ENCODE results near the gene NELL1.

GRCh38 chr11:21142007-21142406 is 472.6 kb downstream of the NELL1 start:
- no peak for TF ChIP-seq JUND (IDR thresholded peaks at IDR 0.05)
- no peak for TF ChIP-seq CTCF (IDR thresholded peaks at IDR 0.05)
- no peak for TF ChIP-seq NFIC (IDR thresholded peaks at IDR 0.05; ENCODE audit: borderline replicate concordance)
- TF ChIP-seq TEAD4 (IDR thresholded peaks at IDR 0.05; ENCODE audit: borderline replicate concordance, insufficient read depth), result no peak
- no peak for TF ChIP-seq REST (IDR thresholded peaks at IDR 0.05; ENCODE audit: low read depth, low read length)
- TF ChIP-seq, protein P1, sequence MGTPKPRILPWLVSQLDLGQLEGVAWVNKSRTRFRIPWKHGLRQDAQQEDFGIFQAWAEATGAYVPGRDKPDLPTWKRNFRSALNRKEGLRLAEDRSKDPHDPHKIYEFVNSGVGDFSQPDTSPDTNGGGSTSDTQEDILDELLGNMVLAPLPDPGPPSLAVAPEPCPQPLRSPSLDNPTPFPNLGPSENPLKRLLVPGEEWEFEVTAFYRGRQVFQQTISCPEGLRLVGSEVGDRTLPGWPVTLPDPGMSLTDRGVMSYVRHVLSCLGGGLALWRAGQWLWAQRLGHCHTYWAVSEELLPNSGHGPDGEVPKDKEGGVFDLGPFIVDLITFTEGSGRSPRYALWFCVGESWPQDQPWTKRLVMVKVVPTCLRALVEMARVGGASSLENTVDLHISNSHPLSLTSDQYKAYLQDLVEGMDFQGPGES (IDR thresholded peaks at IDR 0.05; ENCODE audit: low read depth, low read length), result no peak
- no peak for TF ChIP-seq FOXM1 (IDR thresholded peaks at IDR 0.05; ENCODE audit: low read depth)
- no peak for TF ChIP-seq POLR2AphosphoS5 (IDR thresholded peaks at IDR 0.05; ENCODE audit: low read depth, low read length)
- TF ChIP-seq, protein P2, sequence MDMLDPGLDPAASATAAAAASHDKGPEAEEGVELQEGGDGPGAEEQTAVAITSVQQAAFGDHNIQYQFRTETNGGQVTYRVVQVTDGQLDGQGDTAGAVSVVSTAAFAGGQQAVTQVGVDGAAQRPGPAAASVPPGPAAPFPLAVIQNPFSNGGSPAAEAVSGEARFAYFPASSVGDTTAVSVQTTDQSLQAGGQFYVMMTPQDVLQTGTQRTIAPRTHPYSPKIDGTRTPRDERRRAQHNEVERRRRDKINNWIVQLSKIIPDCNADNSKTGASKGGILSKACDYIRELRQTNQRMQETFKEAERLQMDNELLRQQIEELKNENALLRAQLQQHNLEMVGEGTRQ (IDR thresholded peaks at IDR 0.05; ENCODE audit: borderline replicate concordance, low read depth, low read length), result no peak
- TF ChIP-seq SIN3A (IDR thresholded peaks at IDR 0.05; ENCODE audit: borderline replicate concordance, low read depth, low read length), result no peak
